ENCODE data around the gene KCNQ1OT1.

The KCNQ1OT1 gene

DNA sequence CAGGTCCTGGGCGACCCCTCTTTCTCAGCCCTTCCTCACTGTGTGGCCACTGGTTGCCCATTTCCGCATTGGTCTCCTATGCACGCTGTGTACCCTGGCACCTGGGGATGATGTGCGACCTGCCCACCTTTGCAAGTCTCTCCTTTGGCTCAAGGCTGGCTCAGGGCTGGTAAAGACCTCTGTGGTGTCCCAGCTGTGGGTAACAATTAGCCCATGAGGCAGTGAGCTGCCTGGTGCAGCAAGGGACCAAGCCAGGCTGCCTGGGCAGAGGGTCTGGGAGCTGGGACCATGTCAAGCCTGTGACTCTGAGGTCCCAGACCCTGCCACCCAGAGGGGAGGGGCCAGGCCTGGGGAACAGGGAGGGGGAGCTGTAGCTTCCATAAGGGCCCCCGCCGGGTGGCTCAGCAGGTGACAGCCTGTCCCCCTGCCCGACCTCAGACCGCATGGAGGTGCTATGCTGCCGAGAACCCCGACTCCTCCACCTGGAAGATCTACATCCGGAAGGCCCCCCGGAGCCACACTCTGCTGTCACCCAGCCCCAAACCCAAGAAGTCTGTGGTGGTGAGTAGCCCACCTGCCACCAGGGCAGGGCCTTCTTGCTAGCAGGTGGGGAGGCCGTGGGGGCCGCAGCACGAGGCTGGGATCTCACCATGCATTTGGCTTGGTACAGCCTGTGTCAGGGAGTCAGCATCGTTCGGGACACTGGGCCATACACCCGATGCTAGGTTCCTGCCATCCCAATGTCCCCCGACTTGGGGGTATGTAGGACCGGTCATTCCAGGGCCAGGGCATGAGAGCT, 112.5 kb downstream of the KCNQ1OT1 start:
- FAIRE-seq (no peak), DNase-seq (ENCODE audit: extremely low spot score, insufficient read length, low read depth) (no peak)

DNA sequence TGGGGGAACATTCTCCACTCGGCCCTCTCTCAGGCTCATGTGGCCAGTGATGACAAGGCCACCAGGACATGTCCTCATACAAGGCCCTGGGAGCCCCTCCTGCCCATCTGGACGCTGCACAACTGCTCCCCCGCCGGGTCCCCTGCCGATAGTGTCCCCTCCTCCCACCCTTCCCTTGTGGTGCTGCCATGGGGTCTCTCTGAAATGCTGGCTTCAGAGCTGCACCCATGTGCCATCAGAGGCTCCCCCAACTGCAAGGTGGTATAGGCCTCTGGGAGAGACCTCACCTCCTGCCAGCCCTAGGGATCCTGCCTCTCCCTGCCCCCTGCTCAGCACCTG, 113.0 kb downstream of the KCNQ1OT1 start:
- no peak for DNase-seq (ENCODE audit: extremely low spot score, insufficient read length, low read depth)
- FAIRE-seq: no peak

DNA sequence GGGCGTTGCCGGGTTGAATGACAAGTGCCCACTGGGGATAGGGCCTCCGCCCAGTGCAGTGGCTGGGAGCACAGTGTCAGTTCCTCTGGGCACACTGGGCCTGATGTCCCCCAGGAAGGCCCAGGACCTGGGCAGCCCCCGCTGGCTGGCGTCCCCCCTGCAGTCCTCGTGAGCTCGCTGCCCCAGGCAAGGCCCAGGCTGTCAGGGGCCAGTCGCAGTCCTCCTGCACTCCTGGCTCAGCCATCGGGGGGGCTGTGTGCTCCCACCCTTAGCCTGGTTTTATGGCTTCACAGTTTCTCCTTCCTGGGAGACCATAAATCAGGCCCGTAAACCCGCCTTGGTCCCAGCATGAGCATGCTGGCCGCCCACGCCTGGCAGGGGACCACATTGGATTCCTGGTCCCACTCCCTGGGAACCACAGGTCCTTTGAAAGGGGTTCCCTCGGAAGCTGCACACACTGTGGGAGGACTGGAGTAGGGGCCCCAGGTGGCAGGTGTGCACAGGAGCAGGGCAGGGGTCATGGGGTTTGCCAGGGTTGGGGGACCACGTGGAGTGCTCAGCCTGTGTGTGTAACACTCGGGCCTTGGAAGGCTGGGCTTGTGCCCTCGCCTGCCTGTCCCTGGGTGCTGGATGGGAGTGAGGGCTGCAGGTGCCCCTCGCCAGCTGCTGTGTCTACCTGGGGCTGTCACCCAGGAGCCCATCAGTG, 113.6 kb downstream of the KCNQ1OT1 start:
- FAIRE-seq: no peak
- no peak for DNase-seq (ENCODE audit: extremely low spot score, insufficient read length, low read depth)

DNA sequence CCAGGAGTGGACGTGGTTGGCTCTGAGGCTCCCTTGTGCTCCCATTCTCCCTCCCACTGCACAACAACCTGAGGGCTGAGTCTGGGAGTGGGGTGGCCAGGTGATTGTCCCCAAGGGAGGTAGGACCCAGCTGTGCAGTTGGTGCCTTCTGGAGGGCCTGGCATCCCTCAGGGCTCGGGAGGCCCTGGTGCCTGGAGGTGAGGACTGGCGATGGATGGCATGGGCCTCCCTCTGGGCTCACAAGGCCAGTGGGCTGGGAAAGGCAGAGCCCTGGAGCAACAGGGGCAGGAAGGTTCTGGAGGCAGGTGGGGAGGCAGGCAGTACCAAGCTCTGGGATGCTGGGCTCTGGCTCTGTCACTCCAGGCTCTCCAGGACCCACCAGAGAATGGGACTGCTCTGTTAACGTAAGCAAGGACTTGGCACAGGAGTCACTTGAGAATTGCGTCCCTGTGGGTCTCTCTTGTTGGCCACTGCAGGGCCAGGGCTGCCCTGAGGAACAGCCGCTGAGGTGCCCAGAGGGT, 114.2 kb downstream of the KCNQ1OT1 start:
- DNase-seq (ENCODE audit: extremely low spot score, insufficient read length, low read depth): no peak

DNA sequence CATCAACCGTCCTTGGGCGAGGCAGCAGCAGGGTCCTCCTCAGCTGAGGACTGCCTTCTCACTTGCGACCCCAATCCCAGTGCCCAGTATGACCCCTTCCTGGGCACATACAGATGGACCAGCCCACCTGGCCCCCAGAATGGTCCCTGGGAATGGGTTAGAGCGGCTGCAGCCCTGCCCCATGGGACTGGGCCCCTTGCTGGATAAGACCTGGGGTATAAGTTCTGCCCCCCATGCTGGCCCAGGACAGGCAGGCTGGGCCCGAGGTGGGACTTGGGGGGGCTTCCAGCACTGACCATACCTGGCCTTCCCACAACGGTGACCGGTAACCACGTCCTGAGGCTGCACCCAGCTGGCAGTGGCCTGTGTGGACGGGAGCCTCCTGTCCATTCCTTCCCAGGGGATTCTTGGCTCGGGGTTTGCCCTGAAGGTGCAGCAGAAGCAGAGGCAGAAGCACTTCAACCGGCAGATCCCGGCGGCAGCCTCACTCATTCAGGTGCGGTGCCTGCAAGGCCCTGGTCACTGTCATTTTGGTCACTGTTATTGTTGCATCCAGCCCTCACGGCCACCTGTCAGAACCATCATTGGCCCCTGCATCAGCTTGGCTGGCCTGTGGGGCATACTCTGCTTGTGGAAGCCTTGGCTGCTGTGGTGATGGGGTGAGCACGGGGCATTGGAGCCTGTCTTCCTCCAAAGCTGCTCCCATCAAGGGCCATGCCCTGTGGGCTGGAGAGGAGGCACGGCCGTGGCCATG, 114.8 kb downstream of the KCNQ1OT1 start:
- DNase-seq (ENCODE audit: extremely low spot score, insufficient read length, low read depth) (no peak), FAIRE-seq (no peak)

More for the DNA sequence above, 114.2 kb downstream of the KCNQ1OT1 start:
- no peak for FAIRE-seq

DNA sequence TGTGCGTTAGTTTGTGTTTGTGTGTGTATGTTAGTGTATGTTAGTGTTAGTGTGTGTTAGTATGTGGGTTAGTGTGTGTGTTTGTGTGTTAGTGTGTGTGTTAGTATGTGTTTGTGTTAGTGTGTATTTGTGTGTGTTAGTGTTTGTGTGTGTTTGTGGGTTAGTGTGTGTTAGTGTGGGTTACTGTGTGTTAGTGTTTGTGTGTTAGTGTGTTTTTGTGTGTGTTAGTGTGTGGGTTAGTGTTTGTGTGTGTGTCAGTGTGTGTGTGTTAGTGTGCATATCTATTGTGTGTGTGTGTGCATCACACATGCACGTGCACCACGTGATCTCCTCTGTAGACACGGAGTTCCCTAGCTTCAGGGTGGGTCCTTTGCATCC, 115.4 kb downstream of the KCNQ1OT1 start:
- no peak for DNase-seq (ENCODE audit: extremely low spot score, insufficient read length, low read depth)
- no peak for FAIRE-seq

DNA sequence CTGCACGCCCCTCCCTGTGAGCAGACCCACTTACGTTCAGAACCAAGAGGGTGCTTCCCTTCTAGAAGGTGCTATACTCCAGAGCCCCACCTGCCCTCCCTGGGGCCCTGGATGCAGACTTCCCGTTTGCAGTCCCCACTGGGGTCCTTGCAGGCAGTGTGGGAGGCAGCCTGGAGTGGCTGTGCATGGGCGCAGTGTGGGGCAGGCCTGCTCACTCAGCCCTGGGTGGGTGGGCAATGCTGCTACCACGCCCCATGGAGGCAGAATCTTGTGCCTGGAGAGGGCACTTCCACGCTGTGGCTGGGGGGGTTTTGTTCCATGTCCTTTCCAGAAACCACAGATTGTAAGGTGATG, 116.2 kb downstream of the KCNQ1OT1 start:
- no peak for FAIRE-seq

DNA sequence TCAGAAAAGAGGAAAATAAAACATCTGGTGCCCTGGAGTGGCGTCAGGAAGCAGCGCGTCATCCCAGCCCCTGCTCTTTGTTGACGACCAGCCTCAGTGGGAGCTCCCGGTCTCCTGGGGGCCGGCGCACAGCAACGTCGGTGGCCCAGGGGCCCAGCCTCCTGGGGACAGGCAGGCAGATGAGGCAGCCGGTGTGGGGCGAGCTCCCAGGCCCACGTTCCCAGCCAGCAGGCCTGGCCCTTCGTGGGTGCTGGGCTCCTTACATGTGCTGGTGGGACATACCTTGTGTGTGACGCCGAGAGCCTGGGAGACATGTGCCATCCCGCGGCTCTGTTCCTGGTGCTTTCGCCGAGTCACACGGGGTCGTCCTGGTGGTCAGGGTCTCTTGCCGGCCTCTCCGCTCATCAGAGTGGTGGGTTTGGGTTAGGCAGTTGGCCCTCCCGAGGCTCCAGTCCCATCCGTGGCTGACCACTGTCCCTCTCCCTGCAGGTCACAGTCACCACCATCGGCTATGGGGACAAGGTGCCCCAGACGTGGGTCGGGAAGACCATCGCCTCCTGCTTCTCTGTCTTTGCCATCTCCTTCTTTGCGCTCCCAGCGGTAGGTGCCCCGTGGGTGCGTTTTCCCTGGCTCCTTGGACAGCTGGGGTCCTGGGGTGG, 116.7 kb downstream of the KCNQ1OT1 start:
- no peak for DNase-seq (ENCODE audit: extremely low spot score, insufficient read length, low read depth)
- no peak for FAIRE-seq

More for the DNA sequence above, 116.2 kb downstream of the KCNQ1OT1 start:
- DNase-seq (ENCODE audit: extremely low spot score, insufficient read length, low read depth): no peak

DNA sequence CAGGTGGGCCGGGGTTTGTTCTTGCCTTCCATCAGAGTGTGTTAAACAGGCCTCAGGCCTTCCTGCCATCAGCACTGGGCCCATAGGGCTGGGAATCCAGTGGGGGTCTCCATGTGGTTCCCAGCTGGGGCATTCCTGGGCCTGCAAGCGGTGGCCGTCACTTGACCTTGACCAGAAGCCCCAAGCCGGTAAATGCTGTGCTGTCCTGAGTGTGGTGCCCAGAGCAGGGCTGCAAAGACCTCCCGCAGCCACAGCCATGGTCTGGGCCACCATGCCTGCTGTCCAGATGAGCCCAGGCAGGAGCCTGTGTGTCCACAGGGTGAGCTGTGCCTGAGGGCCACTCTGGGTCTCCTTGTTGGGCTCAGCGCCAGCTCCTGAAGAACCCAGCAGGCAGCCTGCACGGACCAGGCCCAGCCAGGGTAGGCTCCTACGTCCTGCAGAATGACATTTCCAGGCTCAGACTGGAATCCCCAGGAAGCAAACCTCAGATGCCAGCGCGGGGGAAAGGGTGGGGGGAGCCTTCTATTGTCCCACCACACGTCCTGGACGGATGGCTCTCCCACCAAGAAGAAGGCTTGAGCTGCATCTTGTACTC, 117.3 kb downstream of the KCNQ1OT1 start:
- DNase-seq (ENCODE audit: extremely low spot score, insufficient read length, low read depth) (no peak), FAIRE-seq (no peak)

DNA sequence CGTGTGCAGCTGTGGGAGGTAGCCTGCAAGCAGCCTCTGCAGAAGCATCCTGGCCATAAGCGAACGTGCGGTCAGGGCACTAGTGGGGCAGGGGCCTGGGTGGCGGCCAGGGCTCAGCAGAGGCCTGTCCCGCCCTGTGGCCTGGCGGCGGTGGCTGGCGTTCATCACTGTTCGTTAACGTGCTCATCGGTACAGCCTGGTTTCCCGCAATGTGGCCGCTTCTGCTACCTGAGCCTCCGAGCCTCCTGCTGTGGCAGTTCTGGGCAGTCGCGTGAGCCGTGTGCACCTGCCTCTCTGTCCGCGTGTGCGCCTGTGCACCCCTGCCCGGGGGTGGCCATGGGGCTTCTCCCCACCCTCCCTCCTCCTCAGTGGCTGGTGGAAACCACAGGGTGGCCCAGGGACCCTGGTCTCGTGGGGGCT, 117.9 kb downstream of the KCNQ1OT1 start:
- FAIRE-seq: no peak
- DNase-seq (ENCODE audit: extremely low spot score, insufficient read length, low read depth): no peak

DNA sequence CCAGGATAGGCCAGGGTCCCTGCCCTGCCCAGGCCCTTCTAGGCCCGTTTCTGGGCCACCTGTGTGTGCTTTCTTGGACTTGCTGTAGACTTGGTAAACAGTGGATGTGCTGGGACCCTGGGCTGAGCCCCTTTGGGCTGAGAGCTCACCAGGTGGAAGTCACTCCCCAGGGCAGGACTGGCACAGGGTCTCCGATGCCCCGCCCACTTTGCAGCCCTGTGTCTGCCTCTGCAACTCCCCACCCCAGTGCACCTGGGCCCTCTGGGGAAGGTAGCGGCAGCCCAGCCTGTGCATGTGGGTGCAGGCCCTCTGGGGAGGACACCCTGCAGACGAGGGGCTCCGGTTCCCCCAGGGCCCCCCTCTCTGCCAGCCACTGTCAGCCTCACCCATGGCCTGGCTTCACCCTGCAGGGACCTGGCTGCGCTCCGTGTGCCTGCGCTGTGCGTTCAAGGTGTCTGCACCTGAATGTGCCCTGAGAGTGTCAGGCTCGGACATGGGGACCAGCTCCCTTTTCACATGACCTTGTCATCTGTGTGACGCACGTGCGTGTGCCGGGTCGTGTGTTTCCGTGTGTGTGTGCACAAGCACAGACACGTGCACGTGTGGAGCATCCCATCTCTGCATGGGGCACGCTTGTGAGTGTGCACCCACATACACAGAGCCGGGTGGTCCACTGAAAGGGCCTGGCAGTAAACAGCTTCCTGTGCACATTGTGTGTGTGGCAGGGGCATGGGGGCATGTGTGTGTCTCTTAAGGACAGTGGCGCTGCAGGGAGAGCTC, 118.5 kb downstream of the KCNQ1OT1 start:
- DNase-seq (ENCODE audit: extremely low spot score, insufficient read length, low read depth): no peak
- FAIRE-seq: no peak

DNA sequence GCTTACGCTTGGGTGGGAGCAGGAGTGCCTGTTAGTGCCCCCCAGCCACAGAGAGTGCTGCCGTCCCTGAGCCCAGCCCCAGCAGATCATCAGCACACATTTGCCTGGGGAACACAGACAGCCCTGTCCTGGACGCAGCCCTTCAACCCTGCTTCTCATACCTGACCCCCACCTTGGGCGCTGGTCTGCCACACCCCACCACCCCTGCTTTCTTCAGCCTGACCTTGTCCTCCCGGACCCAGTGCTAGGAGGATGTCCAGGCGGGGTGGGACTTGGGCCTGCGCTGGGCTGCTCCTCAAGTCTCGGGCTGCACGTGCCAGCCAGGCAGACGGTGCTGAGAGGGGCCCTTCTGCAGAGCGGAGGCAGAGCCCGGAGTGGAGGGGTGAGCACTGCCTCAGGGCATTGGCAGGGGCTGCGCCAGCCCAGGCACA, 119.2 kb downstream of the KCNQ1OT1 start:
- DNase-seq (ENCODE audit: extremely low spot score, insufficient read length, low read depth): no peak
- FAIRE-seq: no peak

DNA sequence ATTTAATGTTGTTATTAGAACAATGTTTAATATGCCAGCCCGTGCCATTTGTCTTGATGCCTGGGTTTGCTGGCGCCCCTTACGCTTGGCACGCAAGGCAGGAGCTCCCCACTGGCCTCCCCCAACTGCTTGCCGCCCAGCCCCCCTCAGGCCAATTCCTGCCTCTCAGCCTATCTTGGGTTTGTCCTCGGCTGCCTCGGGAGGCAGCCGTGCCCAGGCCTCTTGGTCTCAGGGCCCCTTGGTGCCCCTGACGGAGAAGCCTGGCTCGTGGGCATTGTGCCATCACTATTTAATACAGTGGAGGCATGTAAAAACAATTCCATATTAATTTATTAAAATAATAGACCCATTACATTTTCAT, 119.8 kb downstream of the KCNQ1OT1 start:
- no peak for FAIRE-seq
- no peak for DNase-seq (ENCODE audit: extremely low spot score, insufficient read length, low read depth)

DNA sequence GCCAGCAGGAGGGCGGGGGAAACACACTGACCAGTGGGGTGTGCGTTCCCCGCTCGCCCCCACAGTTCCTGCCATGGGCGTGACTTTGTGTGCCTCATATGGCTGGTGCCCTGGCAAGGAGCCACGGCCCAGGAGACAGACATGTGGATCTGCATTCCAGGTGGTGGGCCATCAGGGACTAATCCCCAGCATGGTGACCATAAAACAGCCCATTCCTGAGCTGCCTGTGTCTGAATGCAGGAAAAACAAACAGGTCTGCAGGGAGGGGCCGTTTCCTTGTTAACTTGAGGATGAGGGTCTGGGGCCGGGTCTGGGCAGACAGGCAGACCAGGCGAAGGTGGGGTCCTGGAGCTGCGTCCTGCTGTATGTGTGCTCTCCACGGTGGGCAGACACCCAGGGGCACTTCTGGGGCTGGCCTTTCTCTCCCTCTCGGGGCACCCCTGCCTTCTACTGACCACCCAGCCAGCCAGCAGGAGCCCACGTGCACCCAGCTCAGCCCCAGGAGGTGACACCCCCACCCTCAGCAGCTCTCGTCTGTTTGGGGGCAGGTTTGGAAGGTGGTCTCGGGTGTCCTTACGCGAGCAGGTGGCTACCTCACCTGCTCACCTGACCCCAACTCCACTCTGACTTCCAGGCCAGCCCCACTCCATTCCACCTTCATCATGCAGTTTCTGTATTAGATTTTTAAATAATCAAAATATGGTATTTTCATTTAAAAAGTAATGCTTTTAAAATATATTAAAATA, 120.3 kb downstream of the KCNQ1OT1 start:
- no peak for FAIRE-seq
- DNase-seq (ENCODE audit: extremely low spot score, insufficient read length, low read depth): no peak

DNA sequence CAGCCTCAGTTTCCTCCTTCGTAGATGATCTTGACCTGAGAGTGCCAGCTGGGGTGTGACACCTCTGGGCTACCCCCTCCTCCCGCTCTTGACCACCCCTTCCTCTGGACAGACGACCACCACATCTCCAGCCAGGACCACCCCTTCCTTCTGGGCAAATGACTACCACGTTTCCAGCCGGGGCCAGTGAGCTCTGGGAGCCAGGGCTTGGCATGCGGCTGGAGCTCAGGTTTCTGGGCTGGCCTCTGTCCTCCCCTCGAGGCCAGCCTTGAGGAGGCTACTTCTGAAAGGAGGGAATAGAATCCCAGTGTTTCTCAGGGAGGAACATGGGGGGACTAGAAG, 120.9 kb downstream of the KCNQ1OT1 start:
- DNase-seq (ENCODE audit: extremely low spot score, insufficient read length, low read depth): no peak
- FAIRE-seq: no peak

DNA sequence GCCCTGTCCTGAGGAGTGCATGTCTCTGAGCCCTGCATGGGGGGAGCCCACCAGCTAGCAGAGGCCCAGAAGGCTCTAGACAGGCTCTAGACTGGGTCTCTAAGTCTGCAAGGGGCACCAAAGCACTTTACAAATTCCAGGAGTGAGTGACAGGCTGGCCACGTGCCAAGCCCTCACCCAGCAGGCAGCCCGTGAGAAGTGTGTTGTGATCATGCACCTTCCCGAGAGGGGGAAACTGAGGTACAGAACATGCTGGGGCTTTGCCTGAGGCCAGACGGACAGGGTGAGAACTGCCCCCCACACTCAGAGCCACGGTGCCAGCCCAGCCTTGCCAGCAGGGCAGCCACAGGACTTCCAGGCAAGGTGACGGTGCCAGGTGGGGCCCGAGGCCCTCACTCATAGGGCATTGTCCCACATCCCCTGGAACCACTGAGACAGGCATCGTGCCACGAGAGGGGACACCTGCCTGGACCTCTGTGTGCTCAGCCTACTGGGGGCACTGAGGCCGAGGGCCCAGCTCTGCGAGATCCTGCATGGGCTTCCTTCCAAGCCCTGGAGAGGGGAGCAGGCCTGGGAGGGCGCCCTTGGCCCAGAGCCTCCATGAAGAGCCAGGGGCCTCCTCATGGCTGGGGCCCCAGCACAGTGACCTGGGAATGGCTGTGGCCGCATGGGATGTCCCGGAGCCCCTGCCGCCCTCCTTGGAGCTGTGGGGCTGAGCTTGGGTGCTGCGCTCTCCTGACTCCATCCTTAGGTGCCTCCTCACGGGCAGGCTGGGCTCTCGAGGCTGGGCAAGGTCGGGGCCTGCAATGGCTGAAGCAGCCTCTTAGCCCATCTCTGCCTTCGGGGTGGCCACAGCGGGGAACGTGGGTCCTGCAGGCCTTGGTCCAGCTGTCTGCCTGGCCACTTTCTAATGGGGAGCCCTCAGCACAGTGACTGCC, 121.5 kb downstream of the KCNQ1OT1 start:
- FAIRE-seq (no peak), DNase-seq (ENCODE audit: extremely low spot score, insufficient read length, low read depth) (no peak)
